RPMI8226 (cell line): Measurements from ENCODE around the gene MCMBP.
A peak's percentile ranks its signal among the peaks of the same experiment; 100 is the strongest.
"Not testable (repeated sequence)": the region's sequence is repeated elsewhere in the genome, so short reads cannot be mapped to it uniquely, and the experiment has no call there.

ENCODE experiments used
- DNase-seq: peaks from one replicate; pipeline ENCODE4 v3.0.0-alpha.2; 2015

The MCMBP gene

GRCh38 chr10:119872860-119873681 lies 428 bp upstream of the MCMBP start:
- peak; percentile 83 for DNase-seq

GRCh38 chr10:119871881-119872609 lies 598 bp downstream of the MCMBP start:
- DNase-seq, result peak; percentile 64

- DNase-seq, result not testable (repeated sequence)
Measured at GRCh38 chr10:119869398-119869797, 3.2 kb downstream of the MCMBP start.

GRCh38 chr10:119867317-119867716 lies 5.3 kb downstream of the MCMBP start:
- no peak for DNase-seq

- DNase-seq, result no peak
Measured at GRCh38 chr10:119865699-119866240, 6.9 kb downstream of the MCMBP start.

- no peak for DNase-seq
Measured at GRCh38 chr10:119863951-119864565, 8.6 kb downstream of the MCMBP start.

GRCh38 chr10:119862524-119862923 lies 10.1 kb downstream of the MCMBP start:
- DNase-seq, result no peak

GRCh38 chr10:119860866-119861607 lies 11.6 kb downstream of the MCMBP start:
- no peak for DNase-seq

- peak; percentile 11 for DNase-seq
Measured at GRCh38 chr10:119859420-119860258, 13.0 kb downstream of the MCMBP start.

GRCh38 chr10:119858063-119858462 lies 14.6 kb downstream of the MCMBP start:
- no peak for DNase-seq

GRCh38 chr10:119853574-119853973 lies 19.1 kb downstream of the MCMBP start:
- DNase-seq, result no peak

- DNase-seq, result no peak
Measured at GRCh38 chr10:119852822-119853221, 19.8 kb downstream of the MCMBP start.

- DNase-seq, result no peak
Measured at GRCh38 chr10:119852277-119852676, 20.4 kb downstream of the MCMBP start.

- no peak for DNase-seq
Measured at GRCh38 chr10:119849944-119850343, 22.7 kb downstream of the MCMBP start.

- DNase-seq, result no peak
Measured at GRCh38 chr10:119849031-119849789, 23.4 kb downstream of the MCMBP start.

- no peak for DNase-seq
Measured at GRCh38 chr10:119845656-119846055, 27.0 kb downstream of the MCMBP start.

- no peak for DNase-seq
Measured at GRCh38 chr10:119834188-119834587, 38.5 kb downstream of the MCMBP start.

GRCh38 chr10:119832951-119833350 lies 39.7 kb downstream of the MCMBP start:
- no peak for DNase-seq

GRCh38 chr10:119831656-119832055 lies 41.0 kb downstream of the MCMBP start:
- DNase-seq, result no peak

GRCh38 chr10:119830851-119831250 lies 41.8 kb downstream of the MCMBP start:
- DNase-seq, result no peak

GRCh38 chr10:119829429-119829828 lies 43.2 kb downstream of the MCMBP start:
- DNase-seq, result no peak
